CD4-positive, alpha-beta T cell treated with Interleukin-15 for 4 hours (primary cell): ENCODE data around the gene ABCC4.

Experiments
- DNase-seq: peaks from one replicate; pipeline ENCODE4 v3.0.0-alpha.2; 2020; ENCODE audit warnings: low spot score

The ABCC4 gene

GRCh38 chr13:95117092-95117491, 184.2 kb downstream of the ABCC4 start:
- no peak for DNase-seq

DNA sequence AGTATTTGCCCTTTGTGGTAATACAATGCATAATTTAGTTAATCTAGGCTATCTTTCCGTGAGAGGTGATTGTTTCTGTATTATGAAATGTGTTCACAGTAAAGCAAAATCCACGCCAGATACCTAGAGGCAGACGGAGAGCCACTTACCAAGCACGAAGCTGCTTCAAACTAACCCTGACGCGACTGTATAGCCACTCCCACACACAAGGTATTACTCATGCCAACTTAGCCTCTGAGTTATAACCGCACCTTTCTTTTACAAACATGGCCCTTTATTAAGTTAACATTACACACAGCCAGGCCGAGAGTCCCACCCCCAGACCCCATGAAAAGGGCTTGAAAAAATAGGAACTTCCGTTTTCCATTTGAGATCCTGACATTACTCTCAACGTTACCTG, 185.7 kb downstream of the ABCC4 start:
- DNase-seq: no peak

DNA sequence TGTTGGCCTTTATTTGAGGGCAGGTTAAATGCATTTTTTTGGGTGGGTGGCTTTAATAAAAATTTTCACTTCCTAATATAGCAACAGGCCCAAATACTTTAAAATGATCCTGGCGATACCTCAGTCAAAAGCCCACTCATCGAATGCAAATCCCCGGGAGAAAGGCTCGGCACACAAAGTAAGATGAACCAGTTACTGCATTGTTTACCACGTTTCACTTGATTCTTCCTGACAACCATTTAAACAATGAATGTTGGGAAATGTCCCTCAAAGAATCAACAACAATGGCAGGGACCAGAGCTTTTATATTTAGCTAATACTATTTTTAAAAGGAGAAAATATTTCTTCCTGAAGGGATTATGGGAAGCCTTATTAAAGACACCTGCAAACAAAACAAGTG, 187.7 kb downstream of the ABCC4 start:
- DNase-seq: no peak

- no peak for DNase-seq
Observed at GRCh38 chr13:95112883-95113282, 188.4 kb downstream of the ABCC4 start.

DNA sequence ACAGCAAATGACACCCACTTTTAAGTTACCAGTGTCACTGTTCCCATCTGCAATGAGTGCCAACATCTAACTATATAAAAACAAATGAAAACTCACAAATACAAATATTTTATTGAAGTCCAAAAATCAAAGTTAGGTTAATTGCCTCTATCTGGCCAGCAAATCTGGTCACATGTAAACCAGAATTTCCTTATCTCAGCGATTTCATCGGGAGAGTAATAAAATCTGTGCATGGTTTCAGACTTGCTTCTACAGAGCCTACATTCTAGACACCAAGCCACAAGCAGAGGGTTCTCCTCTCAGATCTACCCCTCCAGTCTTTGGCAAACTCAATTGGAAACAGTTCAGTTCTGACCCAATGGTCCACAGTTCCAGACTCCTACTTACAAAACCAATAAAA, 189.6 kb downstream of the ABCC4 start:
- no peak for DNase-seq

DNA sequence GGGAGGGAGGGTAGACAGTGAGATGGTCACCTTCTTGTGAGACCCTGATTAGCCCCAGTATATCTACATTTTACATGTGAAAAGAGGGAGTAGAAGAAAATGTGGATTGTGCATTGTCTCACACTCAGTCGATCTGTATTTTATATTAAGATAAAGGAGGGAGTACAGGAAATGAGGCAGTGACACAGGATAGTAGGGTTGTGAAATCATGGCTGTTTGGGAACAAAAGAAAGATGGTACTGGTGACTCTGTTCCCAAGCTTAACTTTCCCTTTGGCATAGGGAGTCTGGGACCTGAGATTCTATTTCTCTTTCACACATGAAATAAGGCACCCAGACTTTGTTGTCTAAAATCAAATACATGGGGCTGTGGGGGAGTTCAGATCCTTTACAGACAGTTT, 194.7 kb downstream of the ABCC4 start:
- DNase-seq: no peak

DNA sequence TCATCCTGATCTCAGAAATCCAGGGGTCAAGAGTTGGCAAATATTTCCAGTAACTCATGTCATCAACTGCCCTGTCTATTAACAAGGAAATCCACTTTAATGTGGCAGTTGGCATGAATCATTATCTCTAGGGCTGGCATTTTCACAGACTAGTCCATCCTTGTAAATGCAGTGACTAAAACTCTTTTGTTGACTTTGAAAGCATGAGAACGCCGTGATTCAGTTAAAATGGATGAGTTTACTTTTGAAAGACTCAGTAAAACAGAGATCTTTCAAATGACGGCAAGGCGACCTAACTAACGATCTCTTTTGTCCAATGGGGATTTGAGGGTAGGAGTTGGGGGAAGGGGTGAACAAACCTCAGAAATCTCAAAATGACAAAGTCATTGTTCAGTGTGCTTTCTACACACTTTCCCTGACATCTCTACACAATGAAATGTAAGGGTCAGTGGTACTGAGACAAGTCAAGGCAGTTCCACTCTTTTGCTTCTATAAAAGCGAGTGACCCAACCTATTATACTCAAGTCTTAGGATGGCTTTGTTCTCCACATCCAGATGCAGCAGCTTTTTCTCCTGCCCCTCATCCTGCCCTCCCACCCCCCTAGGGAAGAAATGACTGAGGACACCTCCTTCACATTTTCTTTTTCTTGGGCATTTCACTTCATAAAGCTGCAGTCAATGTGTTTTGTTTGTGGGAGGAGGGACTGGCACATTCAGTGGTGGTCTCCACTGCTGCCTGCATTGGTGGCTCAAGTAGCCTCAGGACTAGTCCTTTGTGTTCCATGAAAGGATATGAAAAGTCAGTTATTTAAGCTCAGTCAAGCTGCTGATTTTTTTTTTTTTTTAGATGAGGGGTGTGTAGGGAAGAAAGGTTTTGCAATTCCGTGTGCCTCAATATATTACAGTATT, 200.5 kb downstream of the ABCC4 start:
- no peak for DNase-seq

DNA sequence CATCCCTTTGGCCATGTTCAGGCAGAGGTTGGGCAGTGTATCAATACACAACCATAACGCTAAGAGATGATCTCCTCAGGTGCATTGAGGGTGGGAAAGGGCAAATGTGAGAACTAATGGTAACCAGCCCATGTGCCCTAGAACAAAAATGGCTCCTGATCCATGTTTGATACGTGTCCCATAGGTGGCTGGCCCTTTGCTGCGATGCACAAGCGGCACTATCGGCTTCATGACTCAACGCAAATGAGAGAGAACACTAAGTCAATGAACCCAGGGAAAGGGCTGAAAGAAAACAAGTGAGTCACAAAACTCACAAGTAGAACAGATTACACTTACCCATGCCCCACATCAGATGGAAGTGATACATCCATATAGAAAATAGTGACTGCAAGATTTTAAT, 201.7 kb downstream of the ABCC4 start:
- no peak for DNase-seq

- DNase-seq: no peak
Observed at GRCh38 chr13:95098916-95099315, 202.3 kb downstream of the ABCC4 start.

- DNase-seq: no peak
Observed at GRCh38 chr13:95091755-95092154, 209.5 kb downstream of the ABCC4 start.

GRCh38 chr13:95087746-95088305, 213.4 kb downstream of the ABCC4 start:
- DNase-seq: no peak

DNA sequence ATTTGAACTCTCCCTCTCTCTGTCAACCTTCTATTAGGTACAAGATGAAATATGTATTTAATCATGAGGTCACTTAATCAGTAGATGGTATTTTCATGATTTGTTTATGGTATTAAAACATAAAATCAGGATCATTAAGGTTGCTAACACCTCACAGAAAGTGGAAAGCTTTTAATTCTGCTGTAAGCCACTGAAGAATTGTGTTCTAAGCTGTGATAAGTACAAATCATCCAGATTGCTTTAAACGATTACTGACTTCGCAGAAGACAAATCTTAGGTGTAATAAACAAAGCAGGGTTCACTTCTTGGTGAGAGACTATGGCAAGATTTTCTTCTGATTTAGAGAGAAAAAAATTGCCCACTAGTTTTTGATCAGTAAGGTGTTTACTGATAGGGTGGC, 214.5 kb downstream of the ABCC4 start:
- DNase-seq: no peak

- no peak for DNase-seq
Observed at GRCh38 chr13:95083758-95084157, 217.5 kb downstream of the ABCC4 start.

DNA sequence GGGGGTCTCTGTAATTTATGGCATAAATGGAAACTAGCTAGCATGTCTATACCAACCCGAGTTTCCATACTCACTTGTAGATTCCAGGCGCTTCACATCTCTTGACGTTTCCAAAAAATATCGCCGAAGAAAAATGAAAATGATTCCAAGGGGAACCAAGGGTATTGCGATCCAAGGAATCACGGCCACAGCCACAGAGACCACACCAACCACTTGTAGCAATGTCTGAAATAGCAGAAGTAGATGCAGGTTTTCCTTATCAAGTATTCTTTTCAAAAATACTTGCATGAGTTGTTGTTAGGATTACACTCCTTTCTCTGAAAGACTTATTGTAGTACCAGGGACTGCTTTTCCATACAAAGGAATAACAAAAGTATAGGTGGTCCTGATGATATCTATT, 218.2 kb downstream of the ABCC4 start:
- no peak for DNase-seq

- DNase-seq: no peak
Observed at GRCh38 chr13:95075506-95075905, 225.7 kb downstream of the ABCC4 start.

DNA sequence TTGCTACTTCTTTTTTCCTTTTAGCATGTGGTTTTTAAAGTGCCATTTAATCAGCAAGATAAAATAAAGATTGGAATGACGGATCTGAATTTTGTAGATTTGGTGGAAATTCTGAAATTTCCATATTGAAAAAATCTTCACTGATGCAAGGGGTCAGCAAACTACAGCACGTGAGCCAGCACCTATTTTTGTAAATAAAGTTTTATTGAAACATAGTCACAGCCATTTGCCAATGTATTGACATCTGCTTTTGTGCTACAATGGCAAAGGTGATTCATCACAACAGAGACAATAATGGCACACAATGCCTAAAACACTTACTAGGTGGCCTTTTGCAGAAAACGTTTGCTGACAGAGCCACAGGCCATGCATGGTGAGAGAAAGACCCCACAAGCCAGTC, 226.4 kb downstream of the ABCC4 start:
- no peak for DNase-seq

DNA sequence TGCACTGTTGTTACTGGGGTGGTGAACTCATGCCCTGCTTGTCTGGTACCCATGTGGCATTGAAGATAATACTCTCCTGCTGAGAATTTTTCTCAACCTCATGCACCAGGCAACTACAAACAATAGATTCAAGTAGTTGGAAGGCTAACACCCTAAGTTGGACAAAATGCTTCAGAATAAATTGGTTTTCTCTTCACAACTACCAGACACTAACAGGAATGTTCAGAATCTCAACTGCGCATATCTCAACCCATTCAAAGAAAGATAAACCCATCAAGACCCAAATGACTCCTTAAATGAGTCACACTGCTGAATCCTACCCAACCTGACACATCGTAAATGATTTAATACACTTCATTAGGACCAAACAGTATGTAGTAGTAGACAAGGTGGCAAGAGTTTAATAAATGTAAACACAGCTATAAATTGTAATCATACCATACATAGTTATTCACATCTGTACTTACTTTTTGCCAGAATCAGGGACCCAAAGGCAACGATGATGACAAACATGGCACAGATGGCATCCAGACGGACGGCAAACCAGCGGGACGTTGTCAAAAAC, 227.4 kb downstream of the ABCC4 start:
- DNase-seq: no peak

- DNase-seq: no peak
Observed at GRCh38 chr13:95067303-95067702, 233.9 kb downstream of the ABCC4 start.

GRCh38 chr13:95060014-95060519, 241.2 kb downstream of the ABCC4 start:
- no peak for DNase-seq

GRCh38 chr13:95059306-95059705, 241.9 kb downstream of the ABCC4 start:
- no peak for DNase-seq

DNA sequence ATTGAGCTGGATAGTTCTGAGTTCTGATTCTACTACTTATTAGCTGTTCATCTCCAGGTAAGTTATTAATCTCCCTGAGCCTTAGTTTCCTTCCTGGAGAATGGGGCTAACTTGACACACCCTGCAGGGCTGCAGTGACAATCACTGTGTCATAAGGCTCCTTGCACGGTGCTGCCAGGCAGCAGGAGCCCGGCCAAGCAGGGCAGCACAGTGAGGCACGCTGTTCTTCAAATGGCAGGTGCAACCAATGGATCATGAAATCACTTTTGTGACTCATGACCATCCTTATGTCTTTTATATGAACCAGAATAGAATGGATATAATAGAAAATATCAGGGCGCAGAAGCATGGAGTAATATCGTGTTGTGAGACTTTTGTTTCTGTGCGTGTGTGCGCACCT, 242.6 kb downstream of the ABCC4 start:
- no peak for DNase-seq

DNA sequence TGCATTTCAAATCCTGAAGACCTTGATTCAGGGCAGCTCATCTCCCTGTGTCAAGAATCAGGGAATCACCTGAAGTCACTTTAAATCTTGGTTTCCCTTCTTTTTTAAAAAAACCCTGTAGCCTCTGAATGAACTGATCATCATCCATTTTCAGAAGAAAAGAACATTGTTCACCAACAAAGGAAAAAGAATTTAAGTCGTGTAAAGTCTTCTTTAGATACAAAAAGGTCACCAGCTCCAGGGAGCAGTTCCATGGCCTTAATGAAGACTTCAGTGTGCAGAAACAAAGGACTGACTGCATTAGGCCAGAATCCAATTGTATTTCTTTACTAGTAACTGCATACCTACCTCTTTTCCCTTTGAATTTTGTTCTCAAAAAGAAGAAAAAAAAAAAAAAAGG, 245.0 kb downstream of the ABCC4 start:
- no peak for DNase-seq
